Measurements from ENCODE around the gene MND1.

MND1 gene

GRCh38 chr4:153432965-153433753, 88.7 kb downstream of the MND1 start:
- peak overlapping the region; percentile 44 for H3K4me3 ChIP-seq (ENCODE audit: low read depth, low read length)
- peak; percentile 70; the same call in 1 of the 2 replicates for TF ChIP-seq CTCF (IDR thresholded peaks at IDR 0.05; ENCODE audit: borderline replicate concordance, insufficient read depth, low read depth, low read length)

- TF ChIP-seq CTCF (IDR thresholded peaks at IDR 0.05; ENCODE audit: borderline replicate concordance, insufficient read depth, low read depth, low read length): no peak
- peak overlapping the region; percentile 44 for H3K4me3 ChIP-seq (ENCODE audit: low read depth, low read length)
Measured at GRCh38 chr4:153433754-153434105, 89.2 kb downstream of the MND1 start.

GRCh38 chr4:153434190-153434589, 89.7 kb downstream of the MND1 start:
- H3K4me3 ChIP-seq (ENCODE audit: low read depth, low read length): peak overlapping the region; percentile 44
- no peak for TF ChIP-seq CTCF (IDR thresholded peaks at IDR 0.05; ENCODE audit: borderline replicate concordance, insufficient read depth, low read depth, low read length)

- H3K4me3 ChIP-seq (ENCODE audit: low read depth, low read length): no peak overlapping the region
- TF ChIP-seq CTCF (IDR thresholded peaks at IDR 0.05; ENCODE audit: borderline replicate concordance, insufficient read depth, low read depth, low read length): no peak
Measured at GRCh38 chr4:153438916-153439756, 94.6 kb downstream of the MND1 start.

- no peak overlapping the region for H3K4me3 ChIP-seq (ENCODE audit: low read depth, low read length)
- no peak for TF ChIP-seq CTCF (IDR thresholded peaks at IDR 0.05; ENCODE audit: borderline replicate concordance, insufficient read depth, low read depth, low read length)
Measured at GRCh38 chr4:153439831-153440230, 95.3 kb downstream of the MND1 start.

- H3K4me3 ChIP-seq (ENCODE audit: low read depth, low read length): peak overlapping the region; percentile 10
- no peak for TF ChIP-seq CTCF (IDR thresholded peaks at IDR 0.05; ENCODE audit: borderline replicate concordance, insufficient read depth, low read depth, low read length)
Measured at GRCh38 chr4:153440475-153440874, 96.0 kb downstream of the MND1 start.

All from GM12875 (cell line).